Metanephros (tissue), 1 donor: Measurements from ENCODE around the gene CCDC142. TPM values are rescaled to one million over a fixed set of nuclear protein-coding genes. Genes with fewer than 3 reads are reported as not detected.

ENCODE experiments used
- total RNA-seq: library from RNA; depleted of rRNA; stranded (reverse); fragments of >200 nt; gene quantifications from one replicate; pipeline ENCODE4 v1.2.3, GENCODE V29; 2014

Gene CCDC142, protein sequence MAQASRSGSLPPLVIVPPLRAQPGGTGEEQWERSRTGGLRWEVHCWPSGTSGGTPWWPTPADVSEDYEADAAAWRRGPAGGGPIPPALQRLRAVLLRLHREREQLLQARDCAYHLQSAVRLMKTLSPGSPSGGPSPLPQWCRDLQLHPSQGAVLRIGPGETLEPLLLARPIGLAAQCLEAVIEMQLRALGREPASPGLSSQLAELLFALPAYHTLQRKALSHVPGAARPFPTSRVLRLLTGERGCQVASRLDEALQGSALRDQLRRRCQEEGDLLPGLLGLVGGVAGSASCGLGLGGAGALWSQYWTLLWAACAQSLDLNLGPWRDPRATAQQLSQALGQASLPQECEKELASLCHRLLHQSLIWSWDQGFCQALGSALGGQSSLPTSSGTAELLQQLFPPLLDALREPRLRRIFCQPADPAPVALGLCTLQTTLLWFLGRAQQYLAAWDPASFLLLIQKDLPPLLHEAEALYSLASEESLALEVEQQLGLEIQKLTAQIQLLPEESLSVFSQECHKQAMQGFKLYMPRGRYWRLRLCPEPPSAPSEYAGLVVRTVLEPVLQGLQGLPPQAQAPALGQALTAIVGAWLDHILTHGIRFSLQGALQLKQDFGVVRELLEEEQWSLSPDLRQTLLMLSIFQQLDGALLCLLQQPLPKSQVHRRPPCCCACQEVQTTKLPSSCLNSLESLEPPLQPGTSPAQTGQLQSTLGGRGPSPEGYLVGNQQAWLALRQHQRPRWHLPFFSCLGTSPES
- total RNA-seq, result 31.2 TPM

DNA sequence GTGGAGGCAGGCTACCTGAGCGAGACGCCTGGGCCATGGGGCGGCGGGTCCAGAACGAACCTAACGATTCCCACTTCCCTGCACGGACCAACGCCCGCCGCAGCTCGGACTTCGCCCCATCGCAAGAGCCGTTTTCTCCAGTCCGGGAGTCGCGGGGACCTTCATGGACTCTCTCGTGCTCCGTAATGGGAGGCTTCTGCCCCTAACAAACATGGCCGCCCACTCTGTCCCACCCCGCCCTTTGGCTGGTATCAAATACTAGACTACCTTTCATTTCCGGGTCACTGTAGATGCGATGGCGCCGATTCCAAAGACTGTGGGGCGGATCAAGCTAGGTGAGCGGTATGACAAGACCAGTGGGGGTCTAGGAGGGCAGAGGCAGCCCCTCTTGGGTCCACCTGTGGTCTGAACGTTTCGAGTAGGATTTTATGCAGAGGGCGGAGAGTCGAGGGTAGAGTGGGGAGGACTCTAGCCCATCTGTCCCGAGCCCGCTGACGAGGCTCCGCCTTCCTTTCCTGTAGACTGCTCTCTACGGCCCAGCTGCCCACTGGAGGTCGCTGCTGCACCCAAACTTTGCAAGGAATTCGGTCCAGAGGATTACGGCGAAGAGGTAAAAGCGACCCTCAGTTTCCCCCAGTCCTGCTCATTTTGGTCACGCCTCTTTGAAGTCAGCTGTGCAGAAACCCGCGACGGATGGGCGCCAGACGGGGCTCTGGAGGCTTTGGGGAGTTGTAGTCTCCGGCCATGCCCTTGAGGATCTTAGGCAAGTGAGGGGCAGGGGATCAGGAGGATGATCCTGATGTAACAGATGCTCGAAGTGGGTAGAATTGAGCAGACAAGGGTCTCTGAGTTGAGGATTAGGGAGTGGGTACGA is at the start of gene CCDC142, which contains the start of gene TTC31:
Gene CCDC142, minus strand, starts transcription at position 198 of the 874 bp plus-strand sequence. Its CDS starts 161 bp downstream, at position 37.
Gene TTC31, plus strand, starts transcription at position 281 of the 874 bp plus-strand sequence. Its CDS starts 15 bp downstream, at position 296.

DNA sequence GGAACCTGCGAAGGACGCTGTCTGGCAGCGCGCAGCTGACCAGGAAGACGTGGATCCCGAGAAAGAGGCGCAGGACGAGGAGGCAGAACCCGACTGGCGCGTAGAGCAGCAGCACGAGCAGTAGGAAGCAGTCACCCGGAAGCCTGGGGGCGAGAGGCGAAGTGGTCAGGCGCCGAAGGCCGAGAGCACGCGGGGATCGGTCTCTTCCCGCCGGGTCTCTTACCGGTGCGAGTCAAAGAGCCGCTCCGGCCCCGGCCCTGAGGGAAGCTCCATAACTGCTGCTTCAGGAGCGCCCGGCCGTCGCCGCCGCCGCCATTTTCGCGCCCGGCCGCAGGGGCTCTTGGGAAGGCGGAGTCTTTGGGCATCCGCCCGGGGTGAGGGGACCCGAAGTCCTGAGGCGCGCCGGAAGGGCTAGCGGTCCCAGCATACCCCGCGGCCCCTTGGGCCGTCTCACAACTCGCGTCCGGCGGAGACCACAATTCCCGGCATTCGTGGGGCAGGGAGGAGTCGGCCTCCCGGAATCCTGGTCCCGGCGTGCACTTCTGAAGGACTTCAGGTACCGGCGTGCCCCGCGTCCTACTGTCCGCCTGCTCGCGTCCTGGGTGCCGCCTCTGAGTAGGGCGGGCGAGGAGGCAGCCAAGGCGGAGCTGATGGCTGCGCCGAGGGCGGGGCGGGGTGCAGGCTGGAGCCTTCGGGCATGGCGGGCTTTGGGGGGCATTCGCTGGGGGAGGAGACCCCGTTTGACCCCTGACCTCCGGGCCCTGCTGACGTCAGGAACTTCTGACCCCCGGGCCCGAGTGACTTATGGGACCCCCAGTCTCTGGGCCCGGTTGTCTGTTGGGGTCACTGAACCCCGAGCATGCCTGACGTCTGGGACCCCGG is 46.8 kb upstream of the CCDC142 start, which contains the start of the genes AUP1 and HTRA2:
Gene AUP1, minus strand, starts transcription at position 350 of the 882 bp plus-strand sequence. Its CDS starts 77 bp downstream, at position 273.
Gene HTRA2, plus strand, starts transcription at position 577 of the 882 bp plus-strand sequence. Its CDS starts 74 bp downstream, at position 651.

DNA sequence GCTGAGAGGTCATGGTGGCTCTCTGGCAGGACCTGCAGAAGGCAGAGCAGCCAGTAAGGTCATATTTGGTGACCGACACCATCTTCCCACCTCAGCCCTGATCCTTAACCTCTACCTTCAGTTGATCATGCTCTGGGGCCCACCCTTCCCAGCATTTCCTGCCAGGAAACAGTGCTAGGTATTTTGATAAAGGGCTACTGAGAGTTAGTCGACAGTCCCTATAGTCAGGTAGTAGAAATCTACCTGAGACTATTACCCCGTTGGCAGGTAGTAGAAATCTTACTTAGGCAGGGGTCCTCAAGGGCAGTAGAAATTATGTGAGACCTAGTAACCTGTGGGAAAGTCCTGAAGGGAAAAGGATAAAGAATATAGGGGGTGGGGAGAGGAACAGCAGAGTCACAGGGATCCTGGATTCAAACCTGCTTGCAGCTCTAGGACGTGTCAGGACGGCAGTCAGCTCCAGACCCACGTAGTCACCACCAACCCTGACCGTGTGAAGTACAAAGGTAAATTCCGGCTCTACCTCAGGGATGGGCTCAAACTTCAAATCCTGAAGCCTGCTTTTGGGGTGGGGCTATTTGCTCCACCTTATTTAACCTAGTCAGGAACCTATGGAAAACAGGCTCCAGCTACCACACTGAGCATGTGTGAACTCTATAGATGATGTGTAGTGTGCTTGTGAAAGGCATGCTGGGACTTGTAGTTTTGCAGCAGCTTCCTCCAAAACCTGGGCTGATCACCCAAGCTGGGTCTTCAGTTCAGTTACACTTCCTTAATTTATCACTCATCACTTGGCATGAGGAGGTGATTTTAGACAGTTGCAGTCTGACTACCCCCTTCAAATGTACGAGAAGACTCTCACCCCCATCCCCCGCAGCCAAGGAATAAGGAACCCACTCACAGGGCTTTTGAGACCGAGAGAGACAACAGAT is 43.2 kb upstream of the CCDC142 start, which contains the start of gene DQX1:
Gene DQX1, minus strand, starts transcription at position 515 of the 932 bp plus-strand sequence. Its CDS starts 502 bp downstream, at position 13.

DNA sequence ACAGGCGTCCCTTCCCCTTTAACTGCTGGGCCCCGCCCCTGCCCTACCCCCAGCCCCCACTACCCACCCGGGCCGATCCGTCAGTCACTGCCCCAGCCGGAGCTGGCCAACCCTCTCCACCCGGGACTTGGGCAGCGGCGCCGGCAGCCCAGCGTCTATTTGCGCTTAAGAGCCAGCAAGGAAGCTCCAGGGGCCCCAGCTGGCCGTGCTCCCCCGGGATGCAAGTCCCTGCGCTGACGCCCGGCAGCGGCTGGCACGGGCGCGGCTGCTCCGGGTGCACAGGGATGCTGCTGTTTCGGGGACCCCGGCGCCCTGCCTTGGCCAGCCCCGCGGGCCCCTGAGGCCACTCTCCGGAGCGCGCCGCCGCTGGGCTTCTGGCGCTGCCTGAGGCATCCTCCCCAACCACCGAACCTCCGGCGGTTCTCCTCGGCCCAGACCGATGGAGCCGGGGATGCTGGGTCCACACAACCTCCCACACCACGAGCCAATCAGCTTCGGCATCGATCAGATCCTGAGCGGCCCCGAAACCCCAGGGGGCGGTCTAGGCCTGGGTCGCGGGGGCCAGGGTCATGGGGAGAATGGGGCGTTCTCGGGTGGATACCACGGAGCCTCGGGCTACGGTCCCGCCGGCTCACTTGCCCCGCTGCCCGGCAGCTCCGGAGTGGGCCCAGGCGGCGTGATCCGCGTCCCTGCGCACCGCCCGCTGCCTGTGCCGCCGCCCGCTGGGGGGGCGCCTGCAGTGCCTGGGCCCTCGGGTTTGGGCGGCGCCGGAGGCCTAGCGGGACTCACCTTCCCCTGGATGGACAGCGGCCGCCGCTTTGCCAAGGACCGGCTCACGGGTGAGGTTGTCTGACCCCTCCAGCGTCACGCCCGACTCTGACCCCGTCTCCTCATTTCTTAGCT is 31.8 kb upstream of the CCDC142 start, which contains the start of gene TLX2:
Gene TLX2, plus strand, starts transcription at position 83 of the 903 bp plus-strand sequence. Its CDS starts 357 bp downstream, at position 440.

DNA sequence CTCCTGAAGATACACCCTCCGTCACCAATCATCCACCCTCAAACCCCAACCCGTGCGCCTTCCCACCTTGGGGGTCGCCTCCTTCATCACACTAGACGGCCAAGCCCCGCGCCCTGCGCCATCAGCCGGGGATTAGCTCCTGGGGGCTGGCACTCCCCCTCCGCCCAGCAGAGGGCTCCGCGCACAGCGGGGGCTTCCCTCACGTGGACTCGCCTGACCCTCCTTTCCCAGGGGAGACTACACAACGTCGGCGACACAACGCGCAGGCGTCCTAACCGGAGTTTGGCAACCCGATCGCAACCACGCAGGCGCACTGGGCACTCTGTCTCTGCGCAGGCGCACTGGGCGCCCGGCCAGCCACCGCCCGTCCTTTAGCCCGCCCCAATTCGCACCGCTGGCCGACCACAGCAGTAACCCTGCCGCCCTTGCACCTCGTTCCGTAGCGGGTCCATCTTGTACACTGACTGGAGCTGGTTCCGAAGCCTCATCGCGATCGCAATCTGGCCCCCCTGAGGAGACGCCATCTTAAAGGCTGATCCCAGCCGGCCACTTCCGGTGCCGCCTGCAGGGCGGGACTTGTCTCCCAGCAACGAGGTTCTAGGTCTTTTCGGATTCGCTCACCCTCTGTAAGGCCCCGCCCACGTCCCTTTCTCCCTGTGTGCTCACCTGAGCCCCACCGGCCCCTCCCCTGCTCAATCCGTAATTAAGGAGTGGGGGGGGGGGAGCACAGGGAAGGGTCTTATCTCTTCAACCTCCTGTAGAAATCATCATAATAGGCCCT is 24.5 kb upstream of the CCDC142 start, which contains the start of gene PCGF1:
Gene PCGF1, minus strand, starts transcription at position 551 of the 781 bp plus-strand sequence. Its CDS starts 27 bp downstream, at position 524.

DNA sequence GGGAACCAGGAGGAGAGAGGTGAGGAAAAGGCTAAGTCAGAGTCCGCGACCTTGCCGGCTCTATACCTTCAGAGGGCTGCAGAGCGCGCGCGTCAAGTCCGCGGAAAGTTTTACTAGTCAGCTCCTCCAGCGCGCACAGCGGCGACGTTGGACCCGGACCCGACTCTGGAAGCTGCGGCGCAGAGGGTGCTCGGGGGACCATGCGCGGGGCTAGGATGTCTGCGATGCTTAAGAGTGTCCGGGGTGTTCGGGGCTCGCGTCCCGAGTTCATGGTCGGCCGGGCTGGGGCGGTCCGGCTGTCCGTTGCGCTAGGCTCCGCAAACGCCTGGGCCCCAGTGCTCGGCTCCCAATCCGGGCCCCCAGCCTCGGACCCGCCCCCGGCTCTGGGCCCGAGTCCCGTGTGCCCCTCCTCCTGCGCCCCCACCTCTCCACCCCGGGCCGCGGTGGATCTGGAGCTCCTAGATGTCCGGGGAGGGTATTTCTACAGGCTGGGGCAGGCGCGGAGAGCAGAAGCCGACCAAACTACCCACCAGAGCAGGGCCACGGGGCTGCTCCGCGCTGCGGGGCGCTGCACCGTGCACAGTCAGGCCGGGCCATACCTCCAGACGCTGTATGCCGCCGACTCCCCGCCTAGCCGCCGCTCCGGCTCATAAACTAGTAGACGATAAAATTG is 16.6 kb upstream of the CCDC142 start, which contains the start of gene LBX2:
Gene LBX2, minus strand, starts transcription at position 337 of the 673 bp plus-strand sequence. Its CDS starts 66 bp downstream, at position 271.

DNA sequence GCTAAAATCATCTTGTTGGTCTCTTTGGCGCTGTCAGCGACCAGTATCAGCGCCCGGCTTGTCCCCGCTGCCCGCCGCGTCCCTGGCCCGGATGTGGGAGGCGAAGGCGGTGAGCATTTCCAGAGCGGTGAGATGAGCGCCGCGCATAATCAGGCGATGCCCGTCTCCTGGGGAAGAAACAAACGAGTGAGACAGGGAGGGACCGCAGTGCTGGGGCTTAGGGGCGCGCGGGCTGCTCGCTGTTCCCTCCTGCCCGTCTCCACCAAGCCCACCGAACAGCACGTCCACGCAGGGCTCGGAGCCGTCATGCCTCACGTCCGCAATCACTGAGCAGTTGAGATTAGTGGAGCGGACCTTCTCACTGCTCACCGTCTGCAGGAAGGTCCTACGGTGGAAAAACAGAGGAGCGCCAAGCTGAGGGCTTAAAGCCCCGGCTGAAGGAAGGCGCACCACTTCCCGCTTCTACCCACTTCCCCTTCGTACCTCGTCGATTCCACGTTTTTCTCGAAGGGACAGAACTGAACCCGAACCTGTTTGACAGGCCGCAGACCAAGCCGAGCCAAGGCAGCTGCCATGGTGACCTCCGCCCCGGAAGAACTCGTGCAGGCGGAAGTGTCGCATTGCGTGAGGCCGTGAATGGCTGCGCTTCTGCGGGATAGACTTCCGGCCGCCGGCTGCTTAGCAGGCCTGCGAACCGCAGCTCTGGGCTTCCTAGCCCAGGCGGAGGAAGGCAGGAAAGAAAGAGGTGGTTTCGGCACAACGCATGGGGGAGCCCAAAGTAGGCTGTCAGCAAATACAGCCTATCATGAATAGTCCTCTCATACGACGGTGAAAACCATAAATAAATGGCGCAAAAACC is 10.5 kb downstream of the CCDC142 start, which contains the start of gene MRPL53:
Gene MRPL53, minus strand, starts transcription at position 595 of the 859 bp plus-strand sequence. Its CDS starts 20 bp downstream, at position 575.

DNA sequence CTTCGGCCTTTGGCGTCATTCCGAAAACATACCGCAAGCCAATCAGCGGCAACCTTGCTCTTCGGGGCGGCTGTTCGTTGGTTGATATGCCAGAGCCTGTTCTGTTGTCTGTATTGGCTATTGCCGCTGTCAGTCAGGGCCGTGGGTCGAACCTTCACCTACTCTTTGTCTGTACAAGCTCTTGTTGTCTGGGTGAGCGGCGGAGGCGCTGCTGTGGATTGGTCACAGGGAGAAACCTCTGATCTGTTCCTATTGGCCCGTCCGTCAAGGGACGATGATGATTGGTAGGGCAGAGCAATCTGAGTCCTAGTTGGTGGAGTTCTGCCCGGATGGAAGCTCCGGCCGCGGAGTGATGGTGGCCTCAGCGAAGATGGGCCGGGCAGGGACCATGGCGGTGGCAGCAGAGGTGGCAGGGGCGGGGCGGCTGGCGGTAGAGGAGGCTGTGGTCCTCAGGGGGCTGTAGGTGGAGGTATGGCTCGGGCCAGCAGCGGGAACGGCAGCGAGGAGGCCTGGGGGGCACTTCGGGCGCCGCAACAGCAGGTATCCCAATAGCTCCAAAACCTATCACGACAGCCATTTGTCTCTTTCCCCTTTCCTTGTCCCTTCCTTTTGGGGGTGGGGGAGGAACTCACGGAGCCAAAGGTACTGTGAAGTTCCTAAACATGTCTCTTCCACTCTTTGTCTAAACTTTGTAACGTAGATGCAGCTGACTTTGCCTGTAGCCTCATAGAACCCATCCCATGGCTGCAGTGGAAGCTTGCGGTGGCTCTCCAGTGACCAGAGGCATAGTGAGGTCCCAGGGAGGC is 24.5 kb downstream of the CCDC142 start, which contains the start of gene WBP1:
Gene WBP1, plus strand, starts transcription at position 307 of the 806 bp plus-strand sequence. Its CDS starts 165 bp downstream, at position 472.

DNA sequence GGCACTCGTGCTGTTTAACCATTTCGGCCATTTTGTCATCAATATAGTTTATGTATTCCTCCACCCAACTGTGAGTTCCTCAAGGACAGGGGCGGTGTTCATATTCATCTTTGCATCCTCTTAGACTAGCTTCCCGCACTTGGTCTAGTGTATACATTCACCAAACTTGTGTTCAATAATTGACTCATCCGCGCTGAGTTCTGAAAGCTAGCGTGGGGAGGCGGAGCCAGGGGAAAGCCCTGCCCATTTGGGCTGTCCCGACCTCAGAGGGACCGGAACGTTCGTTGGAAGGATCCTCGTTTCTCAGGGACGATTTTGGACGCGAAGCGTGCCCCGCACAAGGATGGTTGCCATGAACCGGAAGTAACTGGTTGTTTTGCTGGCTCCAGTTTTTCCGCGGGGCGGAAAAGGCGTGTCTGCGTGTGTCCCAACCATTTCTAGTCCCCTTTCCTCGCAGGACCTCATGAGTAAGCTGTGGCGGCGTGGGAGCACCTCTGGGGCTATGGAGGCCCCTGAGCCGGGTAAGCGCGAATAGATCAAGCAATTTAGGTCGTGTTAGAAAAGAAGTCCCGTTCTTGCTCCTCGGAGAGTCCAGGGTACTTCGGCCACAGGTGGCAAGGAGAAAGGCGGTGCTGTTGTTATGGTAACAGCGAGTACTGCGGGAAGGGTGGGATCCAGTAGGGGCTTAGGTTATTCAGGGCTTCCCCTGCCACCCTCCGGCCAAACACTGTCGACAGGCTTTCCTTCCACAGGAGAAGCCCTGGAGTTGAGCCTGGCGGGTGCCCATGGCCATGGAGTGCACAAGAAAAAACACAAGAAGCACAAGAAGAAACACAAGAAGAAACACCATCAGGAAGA is 27.9 kb downstream of the CCDC142 start, which contains the start of gene INO80B:
Gene INO80B, plus strand, starts transcription at position 434 of the 858 bp plus-strand sequence. Its CDS starts 30 bp downstream, at position 464.

DNA sequence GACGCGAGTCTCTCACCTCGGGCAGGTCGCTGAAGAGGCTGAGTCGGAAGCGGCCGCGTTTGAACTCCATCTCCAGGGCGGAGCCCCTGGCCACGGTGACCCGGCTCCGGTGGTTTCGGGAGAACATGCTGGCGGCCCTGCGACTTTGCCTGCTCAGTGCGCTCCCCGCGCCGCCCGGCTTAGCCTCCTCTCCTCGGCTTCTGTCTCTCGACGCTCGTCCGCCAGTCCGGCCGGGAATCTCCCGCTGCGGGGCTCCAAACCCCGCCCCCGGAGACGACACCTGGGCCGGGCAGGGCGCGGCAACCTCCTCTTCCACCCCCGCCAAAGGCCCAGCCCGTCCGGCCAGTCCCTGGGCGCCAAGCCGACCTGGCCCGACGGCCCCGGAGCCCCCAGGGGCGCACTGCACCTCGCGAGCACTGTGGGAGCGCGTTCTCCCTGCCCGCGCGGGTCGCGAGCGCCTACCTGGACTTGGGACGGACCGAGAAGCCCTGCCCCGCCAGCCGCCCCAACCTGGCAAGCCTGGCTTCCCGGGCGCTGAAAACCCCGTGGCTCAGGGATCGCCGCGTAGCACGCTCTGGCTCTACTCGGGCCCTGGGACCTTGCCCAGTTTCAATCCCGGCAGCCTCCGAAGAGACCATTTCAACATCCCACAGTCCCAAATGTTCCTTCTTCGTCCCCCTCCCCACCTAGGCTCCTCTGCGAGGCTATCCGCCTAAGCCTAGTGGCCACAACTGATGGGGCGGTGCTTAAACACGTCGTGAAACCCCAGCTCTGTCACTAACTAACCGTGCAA is 40.9 kb downstream of the CCDC142 start, which contains the start of gene RTKN:
Gene RTKN, minus strand, starts transcription at position 248 of the 793 bp plus-strand sequence. Its CDS starts 121 bp downstream, at position 127.

